VCaP (cell line): ENCODE data around the gene CCR5.
"Not testable (repeated sequence)": the region's sequence is repeated elsewhere in the genome, so short reads cannot be mapped to it uniquely, and the experiment has no call there.

Experiments
- H3K27ac ChIP-seq: fragments of 450-650 bp; 2 replicates; pipeline ENCODE4 v1.5.1; 2017
- TF ChIP-seq, protein P1 (sequence below): fragments of 450-650 bp; conservative IDR thresholded peaks from 2 replicates; pipeline ENCODE4 v1.5.1; 2017; ENCODE audit warnings: mild to moderate bottlenecking, moderate library complexity

CCR5 gene

DNA sequence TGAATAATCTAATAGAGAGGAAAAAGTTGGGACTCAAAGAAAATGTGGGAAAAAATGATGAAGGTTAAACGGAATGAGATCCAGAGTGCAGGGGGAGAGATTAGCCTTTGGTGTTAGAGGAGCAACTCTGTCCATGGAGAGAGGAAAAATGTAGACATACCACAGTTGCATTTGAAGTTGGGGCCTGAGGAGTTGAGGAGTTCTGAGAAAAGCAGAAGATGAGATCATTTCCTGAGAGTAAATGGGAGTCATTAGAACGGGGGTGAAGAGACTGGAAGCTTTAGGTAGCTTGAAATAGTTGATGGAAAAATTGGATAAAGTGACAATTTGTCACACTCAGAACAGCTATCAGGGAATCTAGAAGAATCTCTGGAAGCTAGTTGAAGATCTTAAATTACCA is 28.8 kb downstream of the CCR5 start:
- H3K27ac ChIP-seq: no peak overlapping the region
- TF ChIP-seq, protein P1, sequence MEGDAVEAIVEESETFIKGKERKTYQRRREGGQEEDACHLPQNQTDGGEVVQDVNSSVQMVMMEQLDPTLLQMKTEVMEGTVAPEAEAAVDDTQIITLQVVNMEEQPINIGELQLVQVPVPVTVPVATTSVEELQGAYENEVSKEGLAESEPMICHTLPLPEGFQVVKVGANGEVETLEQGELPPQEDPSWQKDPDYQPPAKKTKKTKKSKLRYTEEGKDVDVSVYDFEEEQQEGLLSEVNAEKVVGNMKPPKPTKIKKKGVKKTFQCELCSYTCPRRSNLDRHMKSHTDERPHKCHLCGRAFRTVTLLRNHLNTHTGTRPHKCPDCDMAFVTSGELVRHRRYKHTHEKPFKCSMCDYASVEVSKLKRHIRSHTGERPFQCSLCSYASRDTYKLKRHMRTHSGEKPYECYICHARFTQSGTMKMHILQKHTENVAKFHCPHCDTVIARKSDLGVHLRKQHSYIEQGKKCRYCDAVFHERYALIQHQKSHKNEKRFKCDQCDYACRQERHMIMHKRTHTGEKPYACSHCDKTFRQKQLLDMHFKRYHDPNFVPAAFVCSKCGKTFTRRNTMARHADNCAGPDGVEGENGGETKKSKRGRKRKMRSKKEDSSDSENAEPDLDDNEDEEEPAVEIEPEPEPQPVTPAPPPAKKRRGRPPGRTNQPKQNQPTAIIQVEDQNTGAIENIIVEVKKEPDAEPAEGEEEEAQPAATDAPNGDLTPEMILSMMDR: no peak

DNA sequence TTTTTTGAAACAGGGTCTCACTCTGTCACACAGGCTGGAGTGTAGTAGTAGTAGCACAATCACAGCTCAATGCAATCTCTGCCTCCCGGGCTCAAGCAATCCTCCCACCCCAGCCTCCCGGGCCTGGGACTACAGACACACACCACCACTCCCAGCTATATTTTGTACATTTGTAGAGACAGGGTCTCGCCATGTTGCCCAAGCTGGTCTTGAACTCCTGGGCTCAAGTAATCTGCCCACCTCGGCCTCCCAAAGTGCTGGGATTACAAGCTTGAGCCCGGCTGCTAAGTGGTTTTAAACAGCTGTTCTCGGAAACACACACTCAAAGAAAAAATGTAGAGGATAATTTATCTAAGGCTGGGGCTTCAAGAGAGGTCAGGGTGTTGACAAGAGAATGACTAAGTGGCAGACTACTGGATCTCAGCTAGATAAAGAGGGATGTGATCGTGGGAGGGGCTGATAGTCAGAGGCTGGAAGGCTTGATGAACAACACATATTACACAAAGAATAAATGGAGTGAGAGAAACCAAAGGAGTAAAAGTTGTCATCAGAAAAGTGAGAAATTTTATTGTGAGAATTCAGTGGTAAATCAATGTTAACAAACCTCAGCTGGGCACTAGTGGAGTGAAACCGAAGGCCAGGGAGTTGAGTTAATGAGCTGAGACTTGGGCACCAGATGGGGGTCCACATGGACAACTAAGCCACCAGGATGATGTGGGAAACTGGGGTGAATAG is 29.4 kb downstream of the CCR5 start:
- TF ChIP-seq, protein P1: no peak
- H3K27ac ChIP-seq: no peak overlapping the region

DNA sequence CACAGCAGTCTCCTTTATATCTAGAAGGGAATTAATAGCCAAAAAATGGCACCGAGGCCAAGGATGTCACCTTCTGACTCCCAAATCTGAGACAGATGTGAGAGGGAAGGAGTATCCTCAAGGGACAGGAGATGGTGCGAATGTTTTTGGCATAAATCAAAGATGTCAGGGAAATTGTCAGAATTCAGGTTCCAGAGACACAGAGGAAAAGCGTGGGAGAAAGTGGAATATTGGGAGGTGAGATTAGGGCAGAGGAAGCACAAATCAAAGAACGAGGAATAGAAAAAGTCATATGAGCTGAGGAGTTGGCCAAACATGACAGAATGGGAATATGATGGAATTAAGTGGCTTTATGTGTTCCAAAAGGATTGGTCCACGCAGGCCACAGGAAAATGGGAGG is 30.1 kb downstream of the CCR5 start:
- no peak overlapping the region for H3K27ac ChIP-seq
- TF ChIP-seq, protein P1: no peak

DNA sequence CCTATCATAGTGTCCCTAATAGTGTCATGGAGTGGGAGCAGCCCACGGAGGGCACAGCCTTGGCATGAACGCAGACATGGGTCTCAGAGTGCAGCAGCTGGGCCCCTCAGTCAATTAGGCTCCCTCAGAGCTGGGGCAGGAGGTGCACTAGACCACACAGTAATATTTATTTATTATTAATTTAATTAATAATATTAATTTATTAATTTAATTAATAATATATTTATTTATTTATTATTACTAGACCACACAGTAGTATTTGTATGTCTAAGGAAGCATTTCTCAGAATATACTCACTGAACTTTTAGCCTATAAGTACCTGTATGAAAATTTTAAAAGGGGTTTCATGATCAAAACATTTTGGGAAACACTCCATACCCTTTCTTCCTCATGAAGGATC is 30.8 kb downstream of the CCR5 start:
- TF ChIP-seq, protein P1: no peak
- H3K27ac ChIP-seq: no peak overlapping the region

DNA sequence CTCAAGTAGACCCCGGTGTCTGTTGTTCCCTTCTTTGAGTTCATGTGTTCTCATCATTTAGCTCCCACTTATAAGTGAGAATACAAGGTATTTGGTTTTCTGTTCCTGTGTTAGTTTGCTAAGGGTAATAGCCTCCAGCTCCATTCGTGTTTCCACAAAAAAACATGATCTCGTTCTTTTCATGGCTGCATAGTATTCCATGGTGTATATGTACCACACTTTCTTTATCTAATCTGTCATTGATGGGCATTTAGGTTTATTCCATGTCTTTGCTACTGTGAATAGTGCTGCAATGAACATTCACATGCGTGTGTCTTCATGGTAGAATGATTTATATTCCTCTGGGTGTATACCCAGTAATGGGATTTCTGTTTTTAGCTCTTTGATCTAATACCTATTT is 32.2 kb downstream of the CCR5 start:
- not testable (repeated sequence) for H3K27ac ChIP-seq

DNA sequence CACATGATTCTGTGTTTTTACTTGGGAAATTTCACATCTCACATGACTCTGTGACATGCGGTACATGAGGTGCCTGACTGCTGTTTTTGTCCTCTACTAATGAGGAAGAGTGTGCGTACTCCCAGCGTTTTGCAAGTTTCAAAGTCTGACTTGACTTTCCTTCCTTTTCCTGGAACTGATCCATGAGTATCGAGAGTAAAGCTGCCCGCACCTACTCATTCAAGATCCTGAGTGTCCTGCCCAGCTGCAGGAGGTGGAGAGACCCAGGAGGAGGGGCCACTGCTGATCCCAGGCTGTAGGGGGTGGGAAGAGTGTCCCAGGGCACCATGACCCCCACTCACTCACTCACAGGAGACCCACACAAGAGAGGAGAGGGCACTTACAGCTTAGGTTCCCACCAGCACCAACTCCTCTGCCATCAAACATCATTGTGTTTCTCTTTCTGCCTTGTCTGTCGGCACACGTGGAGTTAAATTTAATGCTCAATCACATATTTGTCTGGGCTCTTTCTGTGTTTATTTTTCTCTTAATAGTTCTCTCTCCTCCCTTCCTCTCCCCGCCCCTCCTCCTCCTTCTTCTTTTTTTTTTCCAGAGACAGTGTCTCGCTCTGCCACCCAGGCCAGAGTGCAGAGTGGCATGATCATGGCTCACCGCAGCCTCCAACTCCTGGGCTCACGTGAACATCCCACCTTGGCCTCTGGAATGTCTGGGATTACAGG is 34.7 kb downstream of the CCR5 start:
- peak overlapping the region; percentile 84 for H3K27ac ChIP-seq
- TF ChIP-seq, protein P1: no peak

DNA sequence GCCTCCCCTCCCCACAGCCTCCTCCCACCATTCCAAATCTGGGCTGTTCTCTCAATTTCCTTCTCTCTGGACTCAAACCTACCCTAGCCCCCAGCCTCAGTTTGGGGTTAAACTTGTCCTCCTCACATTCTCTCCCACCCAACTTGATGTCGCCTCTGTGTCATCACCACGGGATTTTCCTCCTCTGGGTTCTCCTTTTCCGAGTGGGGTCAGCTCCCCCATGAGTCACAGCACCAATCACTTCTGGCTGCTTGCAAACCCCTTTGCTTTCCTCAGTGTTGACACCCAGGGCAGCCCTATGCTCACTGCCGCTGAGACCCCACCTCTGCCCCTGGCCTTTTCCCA is 35.7 kb downstream of the CCR5 start:
- H3K27ac ChIP-seq: peak overlapping the region; percentile 84

More for the DNA sequence above, 35.7 kb downstream of the CCR5 start:
- TF ChIP-seq, protein P1: no peak
